Astrocyte of the cerebellum (primary cell): ENCODE measurements around the gene RBM20.

Experiments
- DNase-seq: peaks from one replicate; pipeline ENCODE4 v3.0.0-alpha.2; 2011; ENCODE audit warnings: low read depth
- H3K4me3 ChIP-seq: 2 replicates; pipeline ENCODE4 v1.5.1; 2011; ENCODE audit warnings: mild to moderate bottlenecking, low read depth, low read length, moderate library complexity
- CTCF ChIP-seq: IDR thresholded peaks from 2 replicates; pipeline ENCODE4 v1.5.1; 2012; ENCODE audit warnings: low read length, low read depth, moderate library complexity, mild to moderate bottlenecking; ENCODE audit errors: missing control alignments
- in situ Hi-C: cut with HindIII; loops from 2 replicates; pipeline ENCODE4 v1.10.0; 2017; ENCODE audit warnings: low sequenced_read_pairs

Gene RBM20

GRCh38 chr10:110804376-110804775, 160.2 kb downstream of the RBM20 start:
- no peak for DNase-seq
- H3K4me3 ChIP-seq: no peak overlapping the region
- no peak for TF ChIP-seq CTCF
- in situ Hi-C loops: no loop called here

GRCh38 chr10:110805292-110805691, 161.2 kb downstream of the RBM20 start:
- in situ Hi-C loops: no loop called here

GRCh38 chr10:110806335-110806734, 162.2 kb downstream of the RBM20 start:
- no peak for DNase-seq
- H3K4me3 ChIP-seq: no peak overlapping the region
- no peak for TF ChIP-seq CTCF
- in situ Hi-C loops: no loop called here

More at GRCh38 chr10:110805292-110805691, 161.2 kb downstream of the RBM20 start:
- DNase-seq: no peak
- TF ChIP-seq CTCF: no peak
- H3K4me3 ChIP-seq: no peak overlapping the region

- DNase-seq: no peak
- no peak for TF ChIP-seq CTCF
- in situ Hi-C loops: no loop called here
- no peak overlapping the region for H3K4me3 ChIP-seq
Observed at GRCh38 chr10:110808123-110808522, 164.0 kb downstream of the RBM20 start.

GRCh38 chr10:110808615-110809014, 164.5 kb downstream of the RBM20 start:
- DNase-seq: no peak
- TF ChIP-seq CTCF: no peak
- no peak overlapping the region for H3K4me3 ChIP-seq
- in situ Hi-C loops: no loop called here

GRCh38 chr10:110810625-110811024, 166.5 kb downstream of the RBM20 start:
- H3K4me3 ChIP-seq: no peak overlapping the region
- in situ Hi-C loops: no loop called here
- TF ChIP-seq CTCF: no peak
- DNase-seq: no peak
